HepG2 (cell line): ENCODE data around the gene TLN1. TPM values are rescaled to one million over a fixed set of nuclear protein-coding genes. Genes with fewer than 3 reads are reported as not detected.

Experiments
- CCAR2 ChIP-seq: fragments of 200-400 bp; formaldehyde crosslinking; optimal IDR thresholded peaks from 2 replicates; pipeline ENCODE3; 2018; ENCODE audit warnings: low read depth, mild to moderate bottlenecking, low read length, moderate library complexity
- EHMT2 ChIP-seq: fragments of 200-600 bp; sonication (generic); IDR thresholded peaks from 2 replicates; pipeline ENCODE4 v1.7.0; 2017; ENCODE audit warnings: antibody characterized with exemption, low read depth, low read length, borderline replicate concordance
- FOXC1 ChIP-seq: sonication (generic); formaldehyde crosslinking; IDR thresholded peaks from 2 replicates; pipeline ENCODE4 v1.8.0; 2022; ENCODE audit warnings: mild to moderate bottlenecking, missing genetic modification reagents, borderline replicate concordance
- GTF3A ChIP-seq: sonication (generic); formaldehyde crosslinking; conservative IDR thresholded peaks from 2 replicates; pipeline ENCODE4 v1.4.0; 2020; ENCODE audit warnings: mild to moderate bottlenecking, missing genetic modification reagents
- MBNL3 ChIP-seq: fragments of 250-450 bp; sonication (Bioruptor Pico); conservative IDR thresholded peaks from 2 replicates; pipeline ENCODE4 v1.8.0; 2022; ENCODE audit warnings: mild to moderate bottlenecking, inconsistent platforms
- MIER2 ChIP-seq: IDR thresholded peaks from 2 replicates; pipeline ENCODE4 v1.6.1; 2016; ENCODE audit warnings: missing biosample characterization, missing genetic modification reagents
- PRDM15 ChIP-seq: sonication (generic); formaldehyde crosslinking; IDR thresholded peaks from 2 replicates; pipeline ENCODE4 v1.4.0; 2020; ENCODE audit warnings: missing genetic modification reagents
- RXRB ChIP-seq: IDR thresholded peaks from 2 replicates; pipeline ENCODE4 v1.6.1; 2016; ENCODE audit warnings: borderline replicate concordance, missing genetic modification reagents, missing compliant biosample characterization
- SALL1 ChIP-seq: sonication (generic); formaldehyde crosslinking; IDR thresholded peaks from 2 replicates; pipeline ENCODE4 v1.8.0; 2022; ENCODE audit warnings: mild to moderate bottlenecking, missing genetic modification reagents
- SKI ChIP-seq: fragments of 450-650 bp; IDR thresholded peaks from one replicate; pipeline ENCODE4 v1.6.1; 2018; ENCODE audit warnings: mild to moderate bottlenecking; ENCODE audit not compliant: partially characterized antibody
- TAF1 ChIP-seq: sonication (generic); formaldehyde crosslinking; IDR thresholded peaks from 2 replicates; pipeline ENCODE4 v1.4.0; 2020; ENCODE audit warnings: missing genetic modification reagents
- ZNF205 ChIP-seq: IDR thresholded peaks from 2 replicates; pipeline ENCODE4 v1.6.1; 2018; ENCODE audit warnings: missing biosample characterization, missing genetic modification reagents
- ZNF232 ChIP-seq: sonication (generic); formaldehyde crosslinking; IDR thresholded peaks from 2 replicates; pipeline ENCODE4 v1.4.0; 2020; ENCODE audit warnings: missing genetic modification reagents, borderline replicate concordance
- ZNF274 ChIP-seq: sonication (generic); formaldehyde crosslinking; IDR thresholded peaks from 2 replicates; pipeline ENCODE4 v1.5.1; 2020; ENCODE audit warnings: mild to moderate bottlenecking, missing genetic modification reagents
- ZNF501 ChIP-seq: sonication (generic); formaldehyde crosslinking; IDR thresholded peaks from 2 replicates; pipeline ENCODE4 v1.5.1; 2020; ENCODE audit warnings: mild to moderate bottlenecking, moderate library complexity, missing genetic modification reagents
- ZNF577 ChIP-seq: sonication (generic); formaldehyde crosslinking; IDR thresholded peaks from 2 replicates; pipeline ENCODE4 v1.4.0; 2020; ENCODE audit warnings: mild to moderate bottlenecking, low read depth, missing genetic modification reagents, borderline replicate concordance
- ZNF615 ChIP-seq: sonication (generic); formaldehyde crosslinking; IDR thresholded peaks from 2 replicates; pipeline ENCODE4 v1.5.0; 2020; ENCODE audit warnings: mild to moderate bottlenecking, missing genetic modification reagents, borderline replicate concordance
- ZNF710 ChIP-seq: sonication (generic); formaldehyde crosslinking; IDR thresholded peaks from 2 replicates; pipeline ENCODE4 v1.5.0; 2020; ENCODE audit warnings: mild to moderate bottlenecking, missing genetic modification reagents, borderline replicate concordance
- ZNF839 ChIP-seq: sonication (generic); formaldehyde crosslinking; IDR thresholded peaks from 2 replicates; pipeline ENCODE4 v1.4.0; 2020; ENCODE audit warnings: missing genetic modification reagents, mild to moderate bottlenecking, borderline replicate concordance
- ZNF878 ChIP-seq: sonication (generic); formaldehyde crosslinking; IDR thresholded peaks from 2 replicates; pipeline ENCODE4 v1.8.1; 2023; ENCODE audit warnings: mild to moderate bottlenecking, missing genetic modification reagents, moderate library complexity
- ZSCAN31 ChIP-seq: sonication (generic); formaldehyde crosslinking; IDR thresholded peaks from 2 replicates; pipeline ENCODE4 v1.5.0; 2020; ENCODE audit warnings: low read depth, mild to moderate bottlenecking, missing genetic modification reagents
- polyA plus RNA-seq, 8 experiments: library from polyadenylated mRNA; depleted of rRNA in 3 of 8; stranded (reverse) in 7 of 8; unstranded in 1 of 8; fragments of >200 nt; fragmentation: Illumina TruSeq in 4 of 8; extraction: Trizol in 4 of 8; gene quantifications; 2 replicates each; pipeline versions ENCODE4 v1.2.1 to v1.2.3, GENCODE V29; 2011 to 2016; ENCODE audit warnings: low read depth in 4 of 8, missing spikeins in 1 of 8, mixed read lengths in 1 of 8; ENCODE audit not compliant: insufficient read depth in 1 of 8
- total RNA-seq, 5 experiments: library from RNA; depleted of rRNA; stranded (reverse); fragments of >200 nt; fragmentation: Illumina TruSeq; extraction: Trizol; gene quantifications; 2 replicates each; pipeline ENCODE4 v1.2.3, GENCODE V29; 2016; ENCODE audit warnings: low read depth in 1 of 5

The TLN1 gene
- total and polyA plus RNA-seq, 2 of the 13 experiments (the other 11 are each of a cell fraction or from before 2014, with no cell fraction given) = 35.2 to 51.8 TPM

- TF ChIP-seq CCAR2 = no peak
- TF ChIP-seq ZNF615 = no peak
- TF ChIP-seq ZNF232 = no peak
- no peak for TF ChIP-seq ZNF839 (CRISPR knock-in tag)
- peak; percentile 75; the same call in 1 of the 2 replicates for TF ChIP-seq GTF3A (CRISPR knock-in tag)
- no peak for TF ChIP-seq EHMT2
- no peak for TF ChIP-seq SKI
- peak; percentile 85 for TF ChIP-seq SALL1 (CRISPR knock-in tag)
- TF ChIP-seq MIER2 (CRISPR knock-in tag) = peak; percentile 67; the same call in 1 of the 2 replicates
- peak; percentile 95 for TF ChIP-seq ZNF274 (CRISPR knock-in tag)
- no peak for TF ChIP-seq MBNL3 (CRISPR knock-in tag)
- peak; percentile 42; the same call in 1 of the 2 replicates for TF ChIP-seq PRDM15 (CRISPR knock-in tag)
- no peak for TF ChIP-seq ZNF577
- peak; percentile 79 for TF ChIP-seq ZSCAN31 (CRISPR knock-in tag)
- TF ChIP-seq FOXC1 (CRISPR knock-in tag) = peak; percentile 30; the same call in 1 of the 2 replicates
- TF ChIP-seq ZNF878 (CRISPR knock-in tag) = peak; percentile 97
- TF ChIP-seq ZNF710 = peak; percentile 33; the same call in 1 of the 2 replicates
- peak; percentile 81; the same call in 1 of the 2 replicates for TF ChIP-seq TAF1 (CRISPR knock-in tag)
- peak; percentile 43; the same call in 1 of the 2 replicates for TF ChIP-seq ZNF205 (CRISPR knock-in tag)
- peak; percentile 95 for TF ChIP-seq ZNF501 (CRISPR knock-in tag)
- peak; percentile 42; the same call in 1 of the 2 replicates for TF ChIP-seq RXRB (CRISPR knock-in tag)
Measured at GRCh38 chr9:35664531-35665470, 67.2 kb downstream of the TLN1 start, which contains the start of gene ARHGEF39 (continued).
